Caco-2 (cell line): ENCODE measurements around the gene SHMT2. TPM values are rescaled to one million over a fixed set of nuclear protein-coding genes. Genes with fewer than 3 reads are reported as not detected.

Experiments
- BruUV-seq: library from RNA; stranded (reverse); fragments of 400-500 nt; replicated peaks from 2 replicates; lab custom pipeline; 2021; lab: Mats Ljungman, UMichigan
- CTCF ChIA-PET: fragments of 300-600 bp; sonication (Branson Sonifier 250); formaldehyde crosslinking; loops from one replicate; lab custom pipeline; 2022; ENCODE audit warnings: antibody characterized with exemption; lab: Charles Lee
- POLR2A ChIA-PET: fragments of 300-600 bp; sonication (Branson Sonifier 250); formaldehyde crosslinking; loops from one replicate; lab custom pipeline; 2022; ENCODE audit warnings: antibody characterized with exemption; lab: Charles Lee
- DNase-seq, 2 experiments: peaks; one replicate each; pipeline versions ENCODE4 v3.0.0 to v3.0.0-alpha.2; 2020 to 2022
- H3K27me3 ChIP-seq: replicated peaks from 2 replicates; pipeline ENCODE4 v1.6.0; 2011; ENCODE audit warnings: low read length; ENCODE audit not compliant: control insufficient read depth, insufficient read depth
- H3K36me3 ChIP-seq: 2 replicates; pipeline ENCODE4 v1.5.1; 2011; ENCODE audit warnings: low read length; ENCODE audit not compliant: control insufficient read depth, insufficient read depth
- H3K4me1 ChIP-seq: fragments of 250-450 bp; sonication (Bioruptor Pico); 2 replicates; pipeline ENCODE4 v1.5.1; 2020; ENCODE audit warnings: mild to moderate bottlenecking
- H3K4me3 ChIP-seq: 2 replicates; pipeline ENCODE4 v1.5.1; 2011; ENCODE audit warnings: low read depth, mild to moderate bottlenecking, control low read depth, low read length
- H3K9me3 ChIP-seq: fragments of 250-450 bp; sonication (Bioruptor Pico); 2 replicates; pipeline ENCODE4 v1.5.1; 2020; ENCODE audit warnings: mild to moderate bottlenecking, moderate library complexity
- H3K27ac Mint-ChIP-seq: one replicate; pipeline ENCODE4 v1.8.0; 2022; ENCODE audit warnings: mixed read lengths; ENCODE audit not compliant: unreplicated experiment
- H3K27me3 Mint-ChIP-seq: one replicate; pipeline ENCODE4 v1.8.0; 2022; ENCODE audit warnings: mixed read lengths; ENCODE audit not compliant: insufficient read depth, unreplicated experiment
- H3K36me3 Mint-ChIP-seq: one replicate; pipeline ENCODE4 v1.8.0; 2022; ENCODE audit warnings: mild to moderate bottlenecking, mixed read lengths; ENCODE audit not compliant: insufficient read depth, unreplicated experiment
- H3K4me1 Mint-ChIP-seq: one replicate; pipeline ENCODE4 v1.8.0; 2022; ENCODE audit warnings: low read depth, mixed read lengths; ENCODE audit not compliant: unreplicated experiment
- H3K4me3 Mint-ChIP-seq: one replicate; pipeline ENCODE4 v1.8.0; 2022; ENCODE audit warnings: mild to moderate bottlenecking, moderate library complexity, mixed read lengths; ENCODE audit not compliant: unreplicated experiment
- H3K9me3 Mint-ChIP-seq: one replicate; pipeline ENCODE4 v1.8.0; 2022; ENCODE audit warnings: mixed read lengths; ENCODE audit not compliant: unreplicated experiment
- intact Hi-C: fragments of 100-400 bp; cut with micrococcal nuclease; formaldehyde crosslinking; loops from one replicate; pipeline ENCODE4 v1.10.0; 2022; ENCODE audit not compliant: unreplicated experiment
- total RNA-seq: library from RNA; stranded (reverse); gene quantifications from 2 replicates; pipeline ENCODE4 v1.2.3, GENCODE V29; 2022
- TF ChIP-seq, protein P1 (sequence below), 2 experiments: fragments of 200-600 bp in 1 of 2; IDR thresholded peaks; 1 replicate in 1 of 2; 2 replicates in 1 of 2; pipeline versions ENCODE4 v1.5.1 to v1.8.0; 2011 to 2022; ENCODE audit warnings: antibody characterized with exemption in 1 of 2, control low read depth in 1 of 2, inconsistent platforms in 1 of 2, low read depth in 1 of 2, low read length in 1 of 2, mild to moderate bottlenecking in 1 of 2, moderate library complexity in 1 of 2; ENCODE audit not compliant: insufficient read depth in 1 of 2, severe bottlenecking in 1 of 2, unreplicated experiment in 1 of 2

Gene SHMT2
- total RNA-seq, 1 experiment from 2014 or later = 466 TPM

DNA sequence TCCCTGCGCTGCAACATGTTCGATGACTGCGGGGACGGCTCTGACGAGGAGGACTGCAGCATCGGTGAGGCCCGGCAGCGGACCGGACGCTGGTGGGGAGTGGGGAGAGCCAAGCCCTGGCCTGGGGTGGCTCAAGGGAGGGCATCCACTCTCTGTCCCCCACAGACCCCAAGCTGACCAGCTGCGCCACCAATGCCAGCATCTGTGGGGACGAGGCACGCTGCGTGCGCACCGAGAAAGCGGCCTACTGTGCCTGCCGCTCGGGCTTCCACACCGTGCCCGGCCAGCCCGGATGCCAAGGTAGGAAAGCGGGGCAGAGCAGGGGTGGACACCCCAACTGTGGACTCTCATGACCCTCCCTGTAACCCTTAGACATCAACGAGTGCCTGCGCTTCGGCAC, 24.3 kb upstream of the SHMT2 start:
- H3K27ac Mint-ChIP-seq = no peak overlapping the region
- no TSS peak for BruUV-seq
- CTCF ChIA-PET = no interaction called here
- POLR2A ChIA-PET = no interaction called here
- TF ChIP-seq, protein P1, sequence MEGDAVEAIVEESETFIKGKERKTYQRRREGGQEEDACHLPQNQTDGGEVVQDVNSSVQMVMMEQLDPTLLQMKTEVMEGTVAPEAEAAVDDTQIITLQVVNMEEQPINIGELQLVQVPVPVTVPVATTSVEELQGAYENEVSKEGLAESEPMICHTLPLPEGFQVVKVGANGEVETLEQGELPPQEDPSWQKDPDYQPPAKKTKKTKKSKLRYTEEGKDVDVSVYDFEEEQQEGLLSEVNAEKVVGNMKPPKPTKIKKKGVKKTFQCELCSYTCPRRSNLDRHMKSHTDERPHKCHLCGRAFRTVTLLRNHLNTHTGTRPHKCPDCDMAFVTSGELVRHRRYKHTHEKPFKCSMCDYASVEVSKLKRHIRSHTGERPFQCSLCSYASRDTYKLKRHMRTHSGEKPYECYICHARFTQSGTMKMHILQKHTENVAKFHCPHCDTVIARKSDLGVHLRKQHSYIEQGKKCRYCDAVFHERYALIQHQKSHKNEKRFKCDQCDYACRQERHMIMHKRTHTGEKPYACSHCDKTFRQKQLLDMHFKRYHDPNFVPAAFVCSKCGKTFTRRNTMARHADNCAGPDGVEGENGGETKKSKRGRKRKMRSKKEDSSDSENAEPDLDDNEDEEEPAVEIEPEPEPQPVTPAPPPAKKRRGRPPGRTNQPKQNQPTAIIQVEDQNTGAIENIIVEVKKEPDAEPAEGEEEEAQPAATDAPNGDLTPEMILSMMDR (IDR thresholded peaks at IDR 0.05; ENCODE audit: insufficient read depth in 1 of 2, low read depth in 1 of 2, low read length in 1 of 2, severe bottlenecking in 1 of 2, unreplicated experiment in 1 of 2) = no peak
- Histone ChIP-seq H3K27me3 (no peaks in the 10 kb centered on the region), H3K9me3 (no peaks in the 10 kb centered on the region), H3K36me3 (peaks cover 1% of the 10 kb centered on the region), H3K4me3 (no peak overlapping the region), H3K4me1 (no peaks in the 10 kb centered on the region)
- intact Hi-C loops = no loop called here
- H3K36me3 Mint-ChIP-seq = peaks cover 34% of the 10 kb centered on the region
- no peaks in the 10 kb centered on the region for H3K27me3 Mint-ChIP-seq
- no peaks in the 10 kb centered on the region for H3K9me3 Mint-ChIP-seq
- no peaks in the 10 kb centered on the region for H3K4me1 Mint-ChIP-seq
- no peak overlapping the region for H3K4me3 Mint-ChIP-seq
- DNase-seq = no peak

DNA sequence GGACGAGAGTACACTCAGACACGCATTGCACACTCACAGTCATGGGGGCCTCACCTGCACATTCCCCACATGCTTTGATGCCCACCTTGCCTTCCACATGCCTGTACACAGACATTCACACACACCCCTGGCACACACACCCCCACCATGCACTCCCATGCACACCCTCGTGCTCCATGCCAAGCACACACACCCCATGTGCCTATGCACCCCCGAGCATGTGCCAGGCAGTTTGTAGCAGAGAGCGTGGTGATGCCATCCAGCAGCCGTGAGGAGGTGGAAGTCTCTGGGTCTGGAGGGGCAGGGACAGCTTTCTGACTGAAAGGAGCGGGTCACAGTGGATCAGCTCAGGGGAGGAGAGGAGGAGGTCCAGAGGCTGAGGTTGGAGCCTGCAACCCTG, 23.6 kb upstream of the SHMT2 start:
- Histone ChIP-seq H3K4me3 (no peak overlapping the region), H3K36me3 (peaks cover 1% of the 10 kb centered on the region), H3K27me3 (no peaks in the 10 kb centered on the region), H3K9me3 (no peaks in the 10 kb centered on the region), H3K4me1 (no peaks in the 10 kb centered on the region)
- H3K36me3 Mint-ChIP-seq = peaks cover 34% of the 10 kb centered on the region
- no peak overlapping the region for H3K4me3 Mint-ChIP-seq
- ChIA-PET POLR2A (no interaction called here), CTCF (interaction anchor here (1.0 kb wide), 1 partner anchor 79 kb away, joined by 3 read pairs; no protein-coding TSS in a partner anchor)
- no peaks in the 10 kb centered on the region for H3K27me3 Mint-ChIP-seq
- intact Hi-C loops = no loop called here
- no peak for DNase-seq
- H3K27ac Mint-ChIP-seq = no peak overlapping the region
- H3K4me1 Mint-ChIP-seq = no peaks in the 10 kb centered on the region
- TF ChIP-seq, protein P1 (IDR thresholded peaks at IDR 0.05; ENCODE audit: insufficient read depth in 1 of 2, low read depth in 1 of 2, low read length in 1 of 2, severe bottlenecking in 1 of 2, unreplicated experiment in 1 of 2) = no peak
- no peaks in the 10 kb centered on the region for H3K9me3 Mint-ChIP-seq
- no TSS peak for BruUV-seq

DNA sequence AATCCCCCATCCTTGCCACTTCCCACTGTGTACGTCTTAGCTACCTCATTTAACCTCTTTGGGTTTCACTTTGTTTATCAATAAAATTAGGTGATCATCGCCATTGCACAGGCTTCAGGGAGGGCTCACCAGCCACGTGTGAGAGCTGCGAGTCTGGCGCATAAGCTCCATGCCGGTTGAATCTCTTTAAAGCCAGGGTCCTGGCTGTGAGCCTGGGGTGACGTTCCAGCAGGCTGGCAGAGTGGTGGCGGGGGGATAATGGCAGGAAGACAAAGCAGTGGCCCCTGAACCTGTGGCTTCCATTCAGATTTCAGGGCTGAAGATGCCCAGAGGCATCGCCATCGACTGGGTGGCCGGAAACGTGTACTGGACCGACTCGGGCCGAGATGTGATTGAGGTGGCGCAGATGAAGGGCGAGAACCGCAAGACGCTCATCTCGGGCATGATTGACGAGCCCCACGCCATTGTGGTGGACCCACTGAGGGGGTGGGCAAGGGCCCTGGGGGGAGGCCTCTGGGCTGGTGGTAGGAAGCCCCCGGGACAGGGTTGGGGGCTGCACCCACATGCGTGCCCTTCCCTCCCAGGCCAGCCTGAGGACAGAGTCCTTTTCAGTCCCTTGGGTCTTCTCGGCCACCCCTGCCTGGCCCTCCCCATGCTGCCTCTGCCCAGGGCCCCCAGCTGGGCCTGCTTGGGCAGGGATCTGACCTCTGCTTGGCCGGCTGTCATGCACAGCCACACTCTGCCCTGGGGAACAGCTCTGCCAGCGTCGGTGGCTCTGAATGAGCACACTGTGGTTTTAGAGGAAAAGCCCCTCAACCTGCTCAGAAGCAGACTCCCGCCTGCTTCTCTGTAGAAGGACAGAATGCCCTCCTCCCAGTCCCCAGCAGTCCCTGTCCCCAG, 21.5 kb upstream of the SHMT2 start:
- peaks cover 35% of the 10 kb centered on the region for H3K36me3 Mint-ChIP-seq
- POLR2A ChIA-PET = no interaction called here
- H3K4me3 ChIP-seq = no peak overlapping the region
- CTCF ChIA-PET = interaction anchor here (1.5 kb wide), 1 partner anchor 35 kb away, joined by 3 read pairs; no protein-coding TSS in a partner anchor
- H3K27me3 Mint-ChIP-seq = no peaks in the 10 kb centered on the region
- no peaks in the 10 kb centered on the region for H3K9me3 Mint-ChIP-seq
- H3K36me3 ChIP-seq = peaks cover 1% of the 10 kb centered on the region
- DNase-seq = no peak
- no peaks in the 10 kb centered on the region for H3K4me1 Mint-ChIP-seq
- no peak overlapping the region for H3K4me3 Mint-ChIP-seq
- intact Hi-C loops = no loop called here
- no TSS peak for BruUV-seq
- no peak overlapping the region for H3K27ac Mint-ChIP-seq
- no peaks in the 10 kb centered on the region for H3K4me1 ChIP-seq
- H3K27me3 ChIP-seq = no peaks in the 10 kb centered on the region
- TF ChIP-seq, protein P1 (IDR thresholded peaks at IDR 0.05; ENCODE audit: insufficient read depth in 1 of 2, low read depth in 1 of 2, low read length in 1 of 2, severe bottlenecking in 1 of 2, unreplicated experiment in 1 of 2) = no peak
- H3K9me3 ChIP-seq = no peaks in the 10 kb centered on the region
